K562 (cell line): Measurements from ENCODE around the gene MICU1.

Experiments
- NFE2L1 ChIP-seq: fragments of 450-650 bp; IDR thresholded peaks from 2 replicates; pipeline ENCODE4 v1.6.1; 2016; ENCODE audit warnings: missing genetic modification characterization, low read depth, mild to moderate bottlenecking, missing compliant biosample characterization, moderate library complexity, borderline replicate concordance
- PHB ChIP-seq: fragments of 250-450 bp; sonication (Bioruptor Pico); IDR thresholded peaks from 2 replicates; pipeline ENCODE4 v1.5.0; 2021
- ZNF75A ChIP-seq: fragments of 450-650 bp; formaldehyde crosslinking; IDR thresholded peaks from 2 replicates; pipeline ENCODE4 v1.4.0; 2020; ENCODE audit warnings: mild to moderate bottlenecking

- no peak for TF ChIP-seq PHB
- no peak for TF ChIP-seq NFE2L1
- TF ChIP-seq ZNF75A (CRISPR knock-in tag) = no peak
Observed at GRCh38 chr10:72460284-72460876, 165.5 kb downstream of the MICU1 start.
